Activated CD4-positive, alpha-beta T cell treated with anti-CD3 and anti-CD28 coated beads for 24 hours (primary cell): ENCODE data around the gene EML6.

Experiments
- DNase-seq, 2 donors: peaks; one replicate each; pipeline ENCODE4 v3.0.0-alpha.2; 2020; ENCODE audit warnings: low read depth in 2 of 2

EML6 gene

GRCh38 chr2:54755641-54756326, 32.3 kb downstream of the EML6 start:
- no peak for DNase-seq

GRCh38 chr2:54757500-54757899, 34.0 kb downstream of the EML6 start:
- no peak for DNase-seq

GRCh38 chr2:54758951-54759350, 35.5 kb downstream of the EML6 start:
- no peak for DNase-seq

- DNase-seq: no peak
Observed at GRCh38 chr2:54760310-54760709, 36.8 kb downstream of the EML6 start.

- no peak for DNase-seq
Observed at GRCh38 chr2:54763636-54764291, 40.3 kb downstream of the EML6 start.

GRCh38 chr2:54767921-54768320, 44.5 kb downstream of the EML6 start:
- no peak for DNase-seq

GRCh38 chr2:54768772-54769428, 45.4 kb downstream of the EML6 start:
- DNase-seq: no peak

- no peak for DNase-seq
Observed at GRCh38 chr2:54770211-54770610, 46.7 kb downstream of the EML6 start.

- DNase-seq: no peak
Observed at GRCh38 chr2:54770676-54771075, 47.2 kb downstream of the EML6 start.

GRCh38 chr2:54771166-54771885, 47.9 kb downstream of the EML6 start:
- no peak for DNase-seq

GRCh38 chr2:54772110-54772509, 48.6 kb downstream of the EML6 start:
- DNase-seq: no peak

- no peak for DNase-seq
Observed at GRCh38 chr2:54772531-54772930, 49.1 kb downstream of the EML6 start.

GRCh38 chr2:54773233-54773632, 49.8 kb downstream of the EML6 start:
- DNase-seq: no peak

- no peak for DNase-seq
Observed at GRCh38 chr2:54773838-54774237, 50.4 kb downstream of the EML6 start.

GRCh38 chr2:54775710-54776109, 52.2 kb downstream of the EML6 start:
- no peak for DNase-seq

GRCh38 chr2:54776494-54776893, 53.0 kb downstream of the EML6 start:
- DNase-seq: no peak

- no peak for DNase-seq
Observed at GRCh38 chr2:54783349-54783748, 59.9 kb downstream of the EML6 start.

- DNase-seq: no peak
Observed at GRCh38 chr2:54787270-54787669, 63.8 kb downstream of the EML6 start.

GRCh38 chr2:54787755-54788366, 64.4 kb downstream of the EML6 start:
- no peak for DNase-seq

- DNase-seq: no peak
Observed at GRCh38 chr2:54789878-54790277, 66.4 kb downstream of the EML6 start.

GRCh38 chr2:54791831-54792230, 68.4 kb downstream of the EML6 start:
- no peak for DNase-seq

GRCh38 chr2:54797307-54797706, 73.8 kb downstream of the EML6 start:
- DNase-seq: no peak
